HG03095 (cell line): ENCODE measurements around the gene TLR10.

Source experiments
- ATAC-seq: cut with Tn5 transposase; IDR thresholded peaks from one replicate; pipeline ENCODE4 v1.9.1; 2021; ENCODE audit warnings: moderate library complexity; ENCODE audit not compliant: unreplicated experiment

TLR10 gene

GRCh38 chr4:38733663-38734062 is 49.1 kb downstream of the TLR10 start:
- ATAC-seq = no peak

- peak; percentile 83 for ATAC-seq
Measured at GRCh38 chr4:38730830-38731646, 51.8 kb downstream of the TLR10 start.

- no peak for ATAC-seq
Measured at GRCh38 chr4:38730493-38730829, 52.3 kb downstream of the TLR10 start.

GRCh38 chr4:38728631-38729141 is 54.1 kb downstream of the TLR10 start:
- ATAC-seq = no peak

GRCh38 chr4:38724475-38724808 is 58.3 kb downstream of the TLR10 start:
- no peak for ATAC-seq

- no peak for ATAC-seq
Measured at GRCh38 chr4:38723726-38724474, 58.9 kb downstream of the TLR10 start.

- ATAC-seq = no peak
Measured at GRCh38 chr4:38723114-38723513, 59.7 kb downstream of the TLR10 start.
